GM12864 (cell line): ENCODE data around the gene CD8B.
A peak's percentile ranks its signal among the peaks of the same experiment; 100 is the strongest.

Source experiments
- DNase-seq: peaks from one replicate; pipeline ENCODE4 v3.0.0-alpha.2; 2011; ENCODE audit warnings: low read depth
- H3K4me3 ChIP-seq: 2 replicates; pipeline ENCODE4 v1.5.1; 2011; ENCODE audit warnings: mild to moderate bottlenecking, low read depth, low read length, control low read depth
- TF ChIP-seq, protein P1 (sequence below): IDR thresholded peaks from 2 replicates; pipeline ENCODE4 v1.5.1; 2011; ENCODE audit warnings: low read depth, mild to moderate bottlenecking, moderate library complexity, low read length, control low read depth, inconsistent platforms; ENCODE audit errors: missing control alignments

Gene CD8B

DNA sequence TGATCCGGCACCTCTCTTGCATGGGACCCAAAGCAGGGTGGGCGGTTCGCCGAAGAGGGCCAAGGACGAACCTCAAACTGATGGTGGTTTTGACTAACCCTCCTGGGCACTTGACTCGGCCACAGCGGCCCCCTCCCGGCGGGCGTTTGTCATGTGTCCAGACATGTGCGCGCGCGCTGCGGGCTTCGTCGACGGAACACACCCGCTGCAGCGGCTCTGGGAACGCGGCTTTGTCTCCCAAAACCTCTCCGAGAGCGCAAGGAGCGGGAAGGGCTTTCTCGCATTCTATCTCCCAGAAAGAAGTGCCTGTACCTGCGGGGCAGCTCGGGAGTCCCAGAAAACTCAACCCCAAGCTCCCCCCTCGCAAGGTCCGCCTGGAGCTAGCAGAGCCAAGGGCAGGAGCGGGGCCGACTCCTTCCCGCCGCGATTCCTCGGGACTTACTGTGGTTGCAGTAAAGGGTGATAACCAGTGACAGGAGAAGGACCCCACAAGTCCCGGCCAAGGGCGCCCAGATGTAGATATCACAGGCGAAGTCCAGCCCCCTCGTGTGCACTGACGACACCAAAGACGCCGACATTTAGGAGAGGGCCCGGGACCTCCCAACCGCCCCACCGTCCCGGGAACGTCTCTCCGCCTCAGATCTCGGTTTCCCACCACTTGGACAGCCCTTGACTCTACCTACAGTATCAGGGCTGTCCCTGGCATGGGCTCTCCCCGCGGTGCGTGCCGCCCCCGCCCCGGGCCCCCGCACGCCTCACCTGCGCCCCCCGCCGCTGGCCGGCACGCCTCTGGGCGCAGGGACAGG, 72.6 kb downstream of the CD8B start:
- H3K4me3 ChIP-seq: no peak overlapping the region
- TF ChIP-seq, protein P1, sequence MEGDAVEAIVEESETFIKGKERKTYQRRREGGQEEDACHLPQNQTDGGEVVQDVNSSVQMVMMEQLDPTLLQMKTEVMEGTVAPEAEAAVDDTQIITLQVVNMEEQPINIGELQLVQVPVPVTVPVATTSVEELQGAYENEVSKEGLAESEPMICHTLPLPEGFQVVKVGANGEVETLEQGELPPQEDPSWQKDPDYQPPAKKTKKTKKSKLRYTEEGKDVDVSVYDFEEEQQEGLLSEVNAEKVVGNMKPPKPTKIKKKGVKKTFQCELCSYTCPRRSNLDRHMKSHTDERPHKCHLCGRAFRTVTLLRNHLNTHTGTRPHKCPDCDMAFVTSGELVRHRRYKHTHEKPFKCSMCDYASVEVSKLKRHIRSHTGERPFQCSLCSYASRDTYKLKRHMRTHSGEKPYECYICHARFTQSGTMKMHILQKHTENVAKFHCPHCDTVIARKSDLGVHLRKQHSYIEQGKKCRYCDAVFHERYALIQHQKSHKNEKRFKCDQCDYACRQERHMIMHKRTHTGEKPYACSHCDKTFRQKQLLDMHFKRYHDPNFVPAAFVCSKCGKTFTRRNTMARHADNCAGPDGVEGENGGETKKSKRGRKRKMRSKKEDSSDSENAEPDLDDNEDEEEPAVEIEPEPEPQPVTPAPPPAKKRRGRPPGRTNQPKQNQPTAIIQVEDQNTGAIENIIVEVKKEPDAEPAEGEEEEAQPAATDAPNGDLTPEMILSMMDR: no peak
- DNase-seq: no peak

DNA sequence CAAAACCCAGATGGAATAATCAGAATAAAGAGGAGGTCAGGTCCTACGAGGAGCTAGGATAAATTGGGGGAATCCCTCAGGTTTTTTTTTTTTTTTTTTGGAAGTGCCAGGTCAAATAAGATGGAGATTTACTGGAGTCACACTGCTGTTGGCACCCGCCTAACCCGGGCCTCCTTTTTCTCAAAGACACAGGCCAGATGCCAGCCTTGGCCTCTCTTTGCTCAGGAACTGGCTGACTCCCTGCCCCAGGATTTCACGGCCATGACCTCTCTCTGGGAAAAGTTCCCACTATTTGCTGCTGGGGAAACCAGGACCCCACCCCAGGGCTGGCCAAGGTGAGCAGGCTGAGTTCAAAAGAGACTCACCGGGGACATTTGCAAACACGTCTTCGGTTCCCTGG, 73.5 kb downstream of the CD8B start:
- H3K4me3 ChIP-seq: no peak overlapping the region
- TF ChIP-seq, protein P1: no peak
- DNase-seq: no peak

DNA sequence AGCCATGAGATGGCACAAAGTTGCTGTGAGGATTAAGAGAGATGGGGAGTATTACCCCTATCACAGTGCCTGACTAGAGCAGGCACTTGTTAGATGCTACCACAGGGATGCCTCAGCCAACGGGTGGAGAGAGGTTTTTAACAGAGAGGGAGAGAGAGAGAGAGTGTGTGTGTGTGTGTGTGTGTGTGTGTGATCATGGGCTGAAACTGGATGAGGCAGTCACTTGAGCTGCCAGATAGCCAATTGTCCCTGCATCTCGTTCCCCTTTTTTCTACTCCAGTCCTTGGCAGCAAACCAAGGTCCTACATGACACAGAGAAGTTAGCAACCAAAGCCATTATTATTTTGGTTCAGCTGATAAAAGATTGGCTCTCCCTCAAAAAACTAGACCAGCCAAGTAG, 74.0 kb downstream of the CD8B start:
- no peak overlapping the region for H3K4me3 ChIP-seq
- no peak for DNase-seq
- TF ChIP-seq, protein P1: no peak

DNA sequence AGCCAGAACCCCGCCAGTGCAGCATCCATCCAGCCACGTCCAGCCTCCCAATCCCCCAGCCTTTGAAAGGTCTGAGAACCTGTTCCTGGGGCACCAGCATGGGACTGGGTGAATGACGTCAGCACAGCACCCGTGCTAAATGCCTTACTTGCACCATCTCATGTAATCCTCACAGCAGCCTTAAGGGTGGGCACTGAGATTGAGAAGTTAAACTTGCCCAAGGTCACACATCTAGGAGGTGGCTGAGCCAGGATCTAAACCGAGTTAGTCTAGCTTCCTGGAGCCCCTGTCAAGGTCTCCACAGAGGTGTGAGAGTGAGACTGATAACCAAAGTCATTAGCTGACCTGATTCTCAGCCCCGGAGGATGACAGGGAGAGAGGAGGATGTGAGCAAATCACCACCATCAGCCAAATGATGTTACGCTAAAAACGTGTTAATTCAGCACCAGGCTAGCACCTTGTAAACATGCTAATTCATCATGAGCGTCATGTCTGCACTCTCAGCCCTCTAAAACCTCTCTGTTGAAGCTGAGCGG, 75.6 kb downstream of the CD8B start:
- TF ChIP-seq, protein P1: no peak
- DNase-seq: no peak
- no peak overlapping the region for H3K4me3 ChIP-seq

DNA sequence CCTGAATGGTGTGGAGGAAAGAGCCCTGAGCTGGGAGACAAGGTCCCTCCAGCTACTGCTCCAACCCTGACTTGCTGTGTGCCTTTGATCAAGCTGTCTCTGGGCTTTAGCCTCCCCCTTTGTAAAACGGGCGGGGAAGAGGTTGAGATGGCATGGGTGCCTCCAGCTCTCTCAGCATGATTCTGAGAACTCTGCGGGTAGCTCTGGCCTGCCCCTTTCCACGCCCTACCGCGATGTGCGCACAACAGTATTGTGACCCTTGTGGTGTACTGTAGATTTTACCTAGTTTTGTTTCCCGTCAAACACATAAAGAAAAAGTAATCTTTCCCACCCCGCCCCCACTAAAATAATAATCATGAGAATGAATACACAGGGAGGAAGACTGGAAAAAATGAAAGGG, 76.2 kb downstream of the CD8B start:
- no peak for DNase-seq
- H3K4me3 ChIP-seq: no peak overlapping the region
- TF ChIP-seq, protein P1: no peak

DNA sequence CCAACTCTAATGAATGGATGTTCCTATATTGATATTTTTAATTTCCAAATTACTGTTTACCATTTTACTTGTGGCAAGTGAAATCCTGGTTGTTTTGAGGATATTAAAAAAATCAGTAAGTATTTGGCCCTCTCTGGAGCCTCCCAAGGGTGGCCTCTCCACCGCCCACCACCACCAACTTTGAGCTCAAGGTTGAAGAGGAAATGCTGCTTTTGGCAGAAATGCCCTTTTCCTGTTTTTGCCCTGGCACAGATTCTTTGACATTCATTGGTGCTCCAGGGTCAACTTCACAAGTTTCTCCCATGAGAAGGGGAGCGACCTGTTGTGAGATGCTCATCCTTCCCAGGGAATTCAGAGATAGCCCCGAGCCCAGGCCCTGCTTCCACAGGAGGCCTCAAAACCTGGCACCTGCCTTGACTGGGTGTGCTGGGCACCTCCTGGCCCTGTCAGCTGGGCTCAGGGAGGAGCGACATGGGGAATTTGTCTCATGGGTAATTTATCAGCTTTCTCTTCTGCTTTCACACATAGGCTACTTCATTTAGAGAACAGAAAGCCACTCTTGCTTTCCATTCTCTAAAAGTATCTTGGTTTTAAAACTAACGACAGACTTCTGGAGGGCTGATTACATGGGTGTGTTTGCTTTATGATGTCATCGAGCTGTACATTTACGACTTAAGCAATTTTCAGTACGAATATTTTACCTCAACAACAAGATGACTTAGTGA, 77.9 kb downstream of the CD8B start:
- TF ChIP-seq, protein P1: no peak
- H3K4me3 ChIP-seq: no peak overlapping the region
- DNase-seq: peak; percentile 48
